Testis (tissue), 2 donors: ENCODE results near the gene CDH4.

Source experiments
- POLR2A ChIP-seq: fragments of 450-650 bp; IDR thresholded peaks from one replicate; pipeline ENCODE4 v1.6.1; 2017; ENCODE audit warnings: antibody characterized with exemption, mild to moderate bottlenecking, moderate library complexity
- TF ChIP-seq, protein P1 (sequence below), 3 experiments: fragments of 450-650 bp in 2 of 3; fragments of 200-600 bp in 1 of 3; sonication (generic) in 1 of 3; IDR thresholded peaks; one replicate each; pipeline ENCODE4 v1.5.1; 2016 to 2019; ENCODE audit warnings: antibody characterized with exemption in 3 of 3, mild to moderate bottlenecking in 2 of 3, moderate library complexity in 1 of 3

GRCh38 chr20:61289166-61289565, 37.1 kb downstream of the CDH4 start:
- TF ChIP-seq, protein P1, sequence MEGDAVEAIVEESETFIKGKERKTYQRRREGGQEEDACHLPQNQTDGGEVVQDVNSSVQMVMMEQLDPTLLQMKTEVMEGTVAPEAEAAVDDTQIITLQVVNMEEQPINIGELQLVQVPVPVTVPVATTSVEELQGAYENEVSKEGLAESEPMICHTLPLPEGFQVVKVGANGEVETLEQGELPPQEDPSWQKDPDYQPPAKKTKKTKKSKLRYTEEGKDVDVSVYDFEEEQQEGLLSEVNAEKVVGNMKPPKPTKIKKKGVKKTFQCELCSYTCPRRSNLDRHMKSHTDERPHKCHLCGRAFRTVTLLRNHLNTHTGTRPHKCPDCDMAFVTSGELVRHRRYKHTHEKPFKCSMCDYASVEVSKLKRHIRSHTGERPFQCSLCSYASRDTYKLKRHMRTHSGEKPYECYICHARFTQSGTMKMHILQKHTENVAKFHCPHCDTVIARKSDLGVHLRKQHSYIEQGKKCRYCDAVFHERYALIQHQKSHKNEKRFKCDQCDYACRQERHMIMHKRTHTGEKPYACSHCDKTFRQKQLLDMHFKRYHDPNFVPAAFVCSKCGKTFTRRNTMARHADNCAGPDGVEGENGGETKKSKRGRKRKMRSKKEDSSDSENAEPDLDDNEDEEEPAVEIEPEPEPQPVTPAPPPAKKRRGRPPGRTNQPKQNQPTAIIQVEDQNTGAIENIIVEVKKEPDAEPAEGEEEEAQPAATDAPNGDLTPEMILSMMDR (IDR thresholded peaks at IDR 0.05) = no peak
- no peak for TF ChIP-seq POLR2A
